GM18951 (cell line): ENCODE results near the gene NR1H4.
"Not testable (repeated sequence)": the region's sequence is repeated elsewhere in the genome, so short reads cannot be mapped to it uniquely, and the experiment has no call there.

Experiments
- POLR2A ChIP-seq: IDR thresholded peaks from 4 replicates; pipeline ENCODE4 v1.6.1; 2011; ENCODE audit warnings: mild to moderate bottlenecking; ENCODE audit not compliant: insufficient read length, insufficient read depth; ENCODE audit errors: extremely low read depth
- in situ Hi-C: fragments of 300-500 bp; cut with MboI; formaldehyde crosslinking; loops from one replicate; pipeline ENCODE4 v1.12.0; 2022; ENCODE audit warnings: low sequenced_read_pairs, mixed read lengths, inconsistent platforms; ENCODE audit not compliant: unreplicated experiment

The NR1H4 gene

DNA sequence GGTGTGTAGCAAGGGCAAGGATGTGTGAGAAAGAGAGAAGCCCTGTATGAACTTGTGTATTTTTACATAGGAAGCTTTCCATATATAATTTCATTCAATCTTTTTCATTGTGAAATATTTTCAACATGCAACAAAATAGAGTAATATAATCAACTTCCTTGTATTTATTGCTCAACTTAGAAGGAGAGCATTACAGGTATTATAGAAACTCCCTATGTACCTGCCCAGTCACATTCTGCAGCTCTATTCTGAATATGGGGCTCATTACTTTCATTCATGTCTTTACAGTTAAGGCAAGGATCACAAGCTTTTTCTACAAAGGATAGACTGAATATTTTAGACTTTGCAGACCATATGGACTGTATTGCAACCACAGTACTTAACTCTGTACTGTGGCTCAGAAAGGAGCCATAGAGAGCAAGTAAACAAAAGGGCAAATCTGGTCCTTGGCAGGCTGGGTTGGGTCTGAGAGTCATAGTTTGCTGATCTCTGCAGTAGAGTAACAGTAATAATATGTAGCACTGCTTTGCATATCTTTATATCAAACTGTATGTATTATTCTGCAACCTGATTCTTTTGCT lies 11.3 kb downstream of the NR1H4 start:
- in situ Hi-C loops, result no loop called here
- TF ChIP-seq POLR2A, result no peak

DNA sequence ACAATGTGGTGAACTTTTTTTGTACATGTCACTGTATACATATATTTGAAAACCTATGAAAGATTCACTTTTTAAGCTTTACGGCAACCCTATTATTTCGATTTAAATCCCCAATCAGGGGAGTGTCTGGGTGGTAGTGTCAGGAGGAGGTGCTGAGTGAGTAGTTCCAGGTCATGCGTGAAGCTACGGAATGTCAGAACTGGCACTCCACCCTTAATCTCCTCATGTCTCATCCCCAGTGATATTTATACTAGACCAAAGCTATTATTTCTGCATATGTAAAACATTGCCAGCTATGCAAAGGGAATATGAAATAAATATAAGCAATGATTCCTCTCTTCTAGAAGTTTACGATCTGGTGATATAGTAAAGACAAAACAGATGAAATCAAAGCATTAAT lies 12.3 kb downstream of the NR1H4 start:
- TF ChIP-seq POLR2A, result no peak
- in situ Hi-C loops, result no loop called here

DNA sequence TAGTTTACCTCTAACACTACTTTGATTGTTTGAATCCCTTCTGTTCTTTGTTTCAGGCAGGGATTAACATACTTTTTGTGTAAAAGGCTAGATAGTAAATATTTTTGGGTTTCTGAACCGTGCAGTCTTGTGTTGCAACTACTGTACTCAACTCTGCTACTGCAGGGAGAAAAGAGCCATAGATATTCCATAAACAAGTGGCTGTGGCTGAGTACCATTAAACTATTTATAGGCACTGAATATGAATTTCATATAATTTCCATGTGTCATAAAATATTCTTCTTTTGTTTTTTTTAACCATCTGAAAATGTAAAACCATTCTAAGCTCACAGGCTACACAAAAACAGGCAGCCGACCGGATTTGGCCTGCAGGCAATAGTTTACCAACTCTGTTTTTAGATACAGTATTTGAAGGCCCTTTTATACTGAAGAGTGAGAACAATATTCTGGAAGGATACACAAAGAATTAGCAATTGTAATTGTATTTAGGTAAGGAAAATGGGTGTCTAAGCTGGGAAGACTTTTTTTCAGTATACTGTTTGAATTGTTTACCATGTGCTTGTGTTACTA lies 15.7 kb downstream of the NR1H4 start:
- in situ Hi-C loops, result no loop called here
- no peak for TF ChIP-seq POLR2A

DNA sequence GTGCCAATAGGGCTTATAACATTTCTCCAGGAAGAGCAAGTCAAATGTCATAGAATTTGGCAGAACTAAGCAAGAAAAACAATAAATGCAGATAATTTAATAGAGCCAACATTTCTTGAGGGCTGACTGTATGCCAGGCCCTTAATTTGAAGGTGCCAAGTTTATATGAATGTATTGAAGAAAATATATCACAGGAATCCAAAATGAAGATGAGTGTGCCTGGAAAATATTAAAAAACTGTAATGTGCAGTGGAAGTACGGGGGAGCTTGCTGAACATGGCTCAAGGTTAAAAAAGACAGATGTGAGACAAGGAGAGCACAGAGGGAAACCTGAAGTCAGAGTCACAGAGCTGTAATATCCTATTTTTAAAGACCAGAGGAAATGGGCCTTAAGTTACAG lies 16.4 kb downstream of the NR1H4 start:
- no peak for TF ChIP-seq POLR2A

DNA sequence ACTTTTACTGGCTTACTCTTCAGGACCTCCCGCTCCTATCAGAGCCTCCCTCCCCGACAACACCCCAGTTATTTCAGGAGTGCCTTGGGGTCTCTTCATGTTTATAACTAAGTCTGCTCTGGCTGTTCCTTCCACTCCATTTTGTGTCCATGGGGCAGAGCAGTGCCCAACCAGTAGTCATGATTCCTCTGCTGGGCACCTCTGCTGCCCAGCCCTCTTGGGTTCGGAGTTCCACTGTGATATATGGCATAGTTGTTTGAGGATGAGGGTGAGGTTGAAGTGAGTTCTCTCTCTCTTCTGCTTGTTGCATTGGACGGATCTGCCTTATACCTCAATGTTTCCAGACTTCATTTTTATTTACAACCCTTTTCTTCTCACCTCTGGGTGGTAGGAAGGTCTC lies 17.4 kb downstream of the NR1H4 start:
- in situ Hi-C loops, result no loop called here
- TF ChIP-seq POLR2A, result no peak

More for the DNA sequence above, 16.4 kb downstream of the NR1H4 start:
- in situ Hi-C loops, result no loop called here

DNA sequence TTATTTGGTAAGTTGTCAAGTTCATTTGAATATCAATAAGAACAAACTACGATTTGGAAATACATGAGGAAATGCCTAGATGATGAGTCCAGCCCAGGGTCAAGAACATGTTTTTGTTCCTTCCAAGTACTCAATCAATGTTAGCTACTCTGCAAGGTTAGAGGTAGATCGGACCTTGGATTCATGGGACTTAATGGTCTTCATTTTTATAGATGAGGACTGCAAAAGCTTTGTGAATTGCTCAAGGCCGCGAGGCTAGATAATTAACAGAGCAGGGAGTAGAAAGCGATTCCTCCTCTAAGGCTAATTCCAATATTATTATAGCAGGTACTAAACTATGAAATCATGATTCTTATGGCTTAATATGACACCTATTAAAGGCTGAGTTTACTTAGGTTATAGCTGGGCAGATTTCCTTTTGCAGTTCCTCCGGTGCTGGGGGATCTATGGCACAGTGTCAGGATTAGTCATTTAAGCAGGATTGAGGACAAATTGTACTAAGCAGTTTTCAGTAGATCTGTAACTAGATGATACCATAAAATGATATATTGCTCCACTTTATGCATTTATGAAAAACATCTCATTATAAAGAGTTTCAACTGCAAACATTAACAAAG lies 19.8 kb downstream of the NR1H4 start:
- no peak for TF ChIP-seq POLR2A
- in situ Hi-C loops, result no loop called here

DNA sequence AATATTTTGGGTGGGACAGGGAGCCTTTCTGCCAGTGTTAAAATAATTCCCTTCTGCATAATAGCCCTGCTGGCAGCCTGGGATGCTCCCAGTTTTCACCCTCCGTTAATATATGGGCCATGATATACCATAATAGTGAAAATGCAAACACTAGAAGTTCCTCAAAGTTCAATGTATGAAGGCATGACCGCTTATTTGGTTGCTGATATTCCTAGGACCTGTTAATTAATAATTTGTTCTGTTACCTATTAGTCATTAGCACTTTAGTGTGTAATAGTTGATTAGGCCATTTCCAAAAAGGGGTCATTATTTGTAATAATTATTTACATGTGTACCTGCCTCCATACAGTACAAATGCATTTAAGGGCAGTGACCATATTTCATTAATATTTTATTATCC lies 20.4 kb downstream of the NR1H4 start:
- in situ Hi-C loops, result no loop called here
- no peak for TF ChIP-seq POLR2A

DNA sequence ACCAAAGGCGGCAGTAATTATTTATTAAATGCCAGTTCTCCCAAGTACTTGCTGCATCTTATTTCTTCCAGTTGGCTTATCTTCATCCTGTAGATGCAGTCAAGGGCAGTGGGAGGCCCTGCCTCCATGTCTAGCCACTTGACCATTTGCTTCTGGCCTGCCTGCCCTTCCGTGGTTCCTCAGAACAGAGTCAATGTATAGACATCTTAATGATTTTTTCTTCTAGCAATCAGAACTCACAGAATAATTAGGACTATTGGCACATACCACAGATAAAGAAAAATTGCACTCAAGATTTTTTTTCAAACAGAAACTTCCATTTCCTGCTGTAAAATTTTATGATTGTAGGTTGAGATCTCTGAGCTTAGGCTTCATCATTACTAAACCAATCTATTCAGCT lies 20.9 kb downstream of the NR1H4 start:
- no peak for TF ChIP-seq POLR2A

DNA sequence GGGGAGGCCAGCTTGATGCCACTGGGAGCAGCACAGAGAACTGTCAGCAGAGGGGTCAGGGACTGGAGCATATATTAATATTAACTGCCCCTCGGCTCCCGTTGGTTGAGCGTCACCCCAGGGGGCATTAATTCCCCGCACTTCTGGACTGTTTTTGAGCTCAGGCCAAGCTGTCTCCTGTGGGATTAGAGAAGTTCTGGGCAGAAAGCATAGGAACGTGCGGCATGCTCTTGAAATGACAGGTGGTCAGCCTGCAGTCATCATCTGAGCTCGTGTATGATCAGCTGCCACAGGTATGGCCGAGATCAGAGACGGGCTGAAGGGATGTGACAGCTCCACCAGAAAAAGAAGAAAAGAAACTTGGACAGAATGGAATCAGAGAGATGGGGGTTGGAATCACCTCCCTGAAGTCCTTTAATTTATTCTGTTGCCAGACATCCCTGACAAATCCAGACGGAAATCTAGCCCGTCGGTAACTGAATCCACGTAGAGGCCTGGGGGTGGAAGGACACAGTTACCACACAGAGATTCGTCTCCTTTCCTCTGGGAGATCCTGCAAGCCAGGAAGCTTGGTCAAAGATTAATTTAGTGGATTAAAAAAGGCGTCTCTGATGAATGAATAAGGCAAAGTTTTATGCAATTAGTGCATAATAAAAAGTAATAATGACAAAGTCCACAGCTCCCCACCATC lies 23.6 kb downstream of the NR1H4 start:
- TF ChIP-seq POLR2A, result no peak
- in situ Hi-C loops, result no loop called here

More for the DNA sequence above, 20.9 kb downstream of the NR1H4 start:
- in situ Hi-C loops, result no loop called here

DNA sequence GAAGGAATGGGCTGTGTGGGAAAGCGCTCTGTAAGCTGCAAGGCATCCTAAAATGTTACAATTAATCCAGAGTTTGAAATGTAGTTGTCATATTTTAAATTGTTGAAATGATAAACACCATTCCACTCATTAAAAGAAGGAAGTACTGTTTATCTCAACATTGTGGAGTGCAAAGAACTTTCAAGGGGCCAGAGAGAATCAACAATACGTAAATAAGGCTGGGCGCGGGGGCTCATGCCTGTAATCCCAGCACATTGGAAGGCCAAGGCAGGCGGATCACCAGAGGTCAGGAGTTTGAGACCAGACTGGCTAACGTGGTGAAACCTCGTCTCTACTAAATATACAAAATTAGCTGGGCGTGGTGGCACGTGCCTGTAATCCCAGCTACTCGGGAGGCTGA lies 24.5 kb downstream of the NR1H4 start:
- in situ Hi-C loops, result no loop called here
- TF ChIP-seq POLR2A, result no peak

DNA sequence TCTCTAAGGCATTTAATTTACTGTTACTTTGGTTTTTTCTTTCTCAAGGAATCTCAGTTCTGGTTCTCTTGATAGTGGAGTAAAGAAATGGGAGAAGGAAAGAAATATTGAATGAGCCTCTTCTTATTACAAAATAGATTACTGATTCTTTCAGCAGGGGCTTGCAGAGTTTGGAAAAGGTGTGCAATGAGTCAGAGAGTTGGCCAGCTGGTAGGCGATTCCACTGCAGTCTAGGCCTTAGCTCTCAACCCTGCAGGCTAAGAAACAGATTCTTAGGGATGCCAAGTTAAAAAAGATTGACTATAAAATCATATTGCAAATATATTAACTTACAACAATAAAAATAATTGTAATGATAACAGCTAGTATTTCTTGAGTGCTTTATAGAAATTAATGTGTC lies 25.8 kb downstream of the NR1H4 start:
- no peak for TF ChIP-seq POLR2A
- in situ Hi-C loops, result no loop called here

DNA sequence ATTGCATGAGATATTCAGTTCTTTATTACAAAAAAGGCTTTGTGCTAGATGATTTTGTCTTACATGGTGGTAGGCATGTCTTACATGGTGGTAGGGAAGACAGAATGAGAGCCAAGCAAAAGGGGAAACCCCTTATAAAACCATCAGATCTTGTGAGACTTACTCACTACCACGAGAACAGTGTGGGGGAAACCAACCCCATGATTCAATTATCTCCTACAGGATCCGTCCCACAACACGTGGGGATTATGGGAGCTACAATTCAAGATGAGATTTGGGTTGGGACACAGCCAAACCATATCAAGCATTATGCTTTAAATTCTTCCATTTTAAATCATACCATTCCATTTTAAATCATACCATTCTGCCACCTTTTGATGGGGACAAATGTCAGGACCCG lies 29.1 kb downstream of the NR1H4 start:
- in situ Hi-C loops, result not testable (repeated sequence)

DNA sequence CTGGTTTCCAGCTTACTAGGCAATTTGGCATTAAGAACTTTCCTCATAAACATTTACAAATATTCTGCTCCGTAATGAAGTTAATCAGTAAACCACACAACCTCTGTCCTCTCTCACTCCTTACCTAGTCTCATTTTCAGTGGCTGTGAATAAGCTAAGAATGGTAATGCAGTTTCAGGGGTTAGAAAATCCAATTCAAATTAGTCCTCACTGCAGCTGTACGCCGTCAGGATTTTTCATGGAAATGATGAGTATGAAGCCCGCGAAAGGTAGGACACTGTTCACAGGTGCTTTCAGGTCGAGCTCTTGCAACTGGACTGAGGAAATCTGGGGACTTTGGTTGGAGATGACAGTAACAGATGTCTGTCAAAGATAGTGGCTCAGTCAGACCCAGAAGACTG lies 29.6 kb downstream of the NR1H4 start:
- in situ Hi-C loops, result no loop called here

DNA sequence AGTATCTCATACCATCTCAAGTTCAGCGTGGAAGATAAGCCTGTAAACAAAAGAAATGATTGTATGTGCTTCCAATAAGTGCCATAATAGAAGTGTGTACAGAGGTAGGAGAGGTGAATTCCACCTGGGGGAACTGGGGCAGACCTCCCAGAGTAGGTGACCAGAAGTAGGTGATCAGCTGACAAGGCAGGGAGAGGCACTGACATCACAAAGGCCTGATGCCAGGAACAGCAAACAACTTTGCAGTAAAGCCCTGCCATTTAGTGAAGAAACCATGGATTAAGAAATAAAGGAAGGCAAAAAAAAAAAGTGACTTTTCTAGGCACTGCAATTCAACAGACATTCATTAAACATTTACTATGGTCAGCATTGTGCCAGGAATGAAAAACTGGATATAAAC lies 31.1 kb downstream of the NR1H4 start:
- in situ Hi-C loops, result no loop called here
- no peak for TF ChIP-seq POLR2A

More for the DNA sequence above, 29.6 kb downstream of the NR1H4 start:
- TF ChIP-seq POLR2A, result no peak

DNA sequence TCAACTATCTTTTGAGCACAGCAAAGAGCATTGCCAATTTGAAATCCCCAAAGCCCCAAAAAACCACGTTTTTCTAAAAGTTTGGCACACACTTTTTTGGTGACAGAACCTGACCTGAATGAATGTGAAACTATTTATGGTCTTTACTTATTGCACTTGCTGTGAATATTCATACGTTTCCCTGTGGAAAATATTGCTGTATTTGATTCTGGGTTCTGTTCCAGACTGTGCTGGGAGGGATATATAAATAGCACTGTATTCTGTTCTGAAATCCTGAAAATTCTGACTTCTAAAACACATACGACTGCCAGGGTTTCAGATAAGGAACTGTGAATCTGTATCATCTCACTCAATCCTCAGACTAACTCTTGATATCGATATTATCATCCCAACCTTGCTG lies 35.1 kb downstream of the NR1H4 start:
- TF ChIP-seq POLR2A, result no peak
- in situ Hi-C loops, result no loop called here
